MV-4-11 (cell line): ENCODE data around the gene SRGAP3.

Experiments
- DNase-seq: peaks from one replicate; lab custom pipeline; 2025; lab: John Stamatoyannopoulos, UW

The SRGAP3 gene

DNA sequence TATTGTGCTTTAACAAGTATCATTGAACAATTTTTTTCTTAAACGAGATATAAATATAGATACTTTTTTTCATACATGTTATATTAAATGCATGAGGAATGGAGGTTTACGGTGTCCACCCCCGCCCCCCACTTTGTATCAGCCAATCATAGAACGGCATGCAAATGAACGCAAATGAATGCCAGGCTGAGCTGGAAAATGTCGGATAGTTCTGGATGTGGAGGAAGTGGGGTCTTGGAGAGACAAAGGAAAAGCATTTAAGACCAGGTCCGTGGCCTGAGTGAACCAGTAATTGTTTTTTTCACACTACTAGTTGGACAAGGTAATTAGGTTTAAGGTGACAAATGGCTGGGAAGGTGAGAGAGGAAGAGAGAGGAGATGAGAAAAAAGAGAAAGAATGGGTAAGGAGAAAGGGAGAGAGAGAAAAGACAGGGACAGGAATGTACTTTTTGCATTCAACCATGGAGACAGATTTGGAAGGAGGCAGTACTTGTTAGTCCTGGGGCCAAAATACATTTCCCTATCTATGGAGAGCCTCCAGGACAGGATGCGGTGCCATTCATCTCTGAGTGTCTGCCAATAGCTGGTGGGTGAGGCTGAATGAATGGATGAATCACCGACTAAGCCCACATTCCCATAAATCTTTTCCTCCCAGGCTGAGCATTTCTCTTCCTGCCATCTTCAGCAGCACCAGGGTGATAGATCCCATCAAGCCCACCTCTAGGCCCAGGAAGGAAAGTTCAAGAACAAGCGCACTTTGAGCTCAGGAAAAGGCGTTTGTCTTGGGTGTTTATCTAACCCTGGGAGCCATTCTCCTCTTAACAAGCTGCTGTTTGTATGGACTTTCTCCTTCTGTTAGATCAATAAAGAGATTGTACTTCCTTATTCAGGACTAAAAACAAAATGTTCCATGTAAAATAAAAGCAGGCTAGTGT lies 284.7 kb downstream of the SRGAP3 start:
- no peak for DNase-seq

GRCh38 chr3:8963137-8963853 lies 286.2 kb downstream of the SRGAP3 start, which contains the start of gene RAD18:
RAD18 (minus strand) TSS chr3:8963472; CDS start chr3:8963385, 87 bp downstream.
- peak; percentile 83 for DNase-seq

GRCh38 chr3:8962226-8962861 lies 287.1 kb downstream of the SRGAP3 start:
- DNase-seq = no peak

DNA sequence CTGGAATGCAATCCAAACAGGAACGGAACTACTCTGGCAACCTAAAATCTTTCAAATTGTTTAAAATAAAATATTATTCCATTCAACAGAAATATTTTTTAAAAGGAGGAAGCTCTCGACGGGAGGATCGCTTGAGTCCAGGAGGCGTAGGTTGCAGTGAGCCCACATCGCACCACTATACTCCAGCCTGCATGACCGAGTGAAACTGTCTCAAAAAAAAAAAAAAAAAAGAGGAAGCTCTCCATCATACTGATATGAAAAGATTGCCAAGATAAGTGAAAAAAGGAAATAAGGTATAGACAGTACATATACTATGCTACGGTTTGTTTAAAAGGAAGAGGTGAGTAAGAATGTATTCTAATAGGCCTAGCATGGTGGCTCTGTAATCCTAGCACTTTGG lies 289.8 kb downstream of the SRGAP3 start:
- peak; percentile 80 for DNase-seq

GRCh38 chr3:8954938-8955763 lies 294.3 kb downstream of the SRGAP3 start:
- DNase-seq = peak; percentile 75

GRCh38 chr3:8953313-8953712 lies 296.1 kb downstream of the SRGAP3 start:
- DNase-seq = no peak

- DNase-seq = no peak
Measured at GRCh38 chr3:8952130-8952529, 297.3 kb downstream of the SRGAP3 start.

GRCh38 chr3:8945890-8946600 lies 303.4 kb downstream of the SRGAP3 start:
- DNase-seq = peak; percentile 20

DNA sequence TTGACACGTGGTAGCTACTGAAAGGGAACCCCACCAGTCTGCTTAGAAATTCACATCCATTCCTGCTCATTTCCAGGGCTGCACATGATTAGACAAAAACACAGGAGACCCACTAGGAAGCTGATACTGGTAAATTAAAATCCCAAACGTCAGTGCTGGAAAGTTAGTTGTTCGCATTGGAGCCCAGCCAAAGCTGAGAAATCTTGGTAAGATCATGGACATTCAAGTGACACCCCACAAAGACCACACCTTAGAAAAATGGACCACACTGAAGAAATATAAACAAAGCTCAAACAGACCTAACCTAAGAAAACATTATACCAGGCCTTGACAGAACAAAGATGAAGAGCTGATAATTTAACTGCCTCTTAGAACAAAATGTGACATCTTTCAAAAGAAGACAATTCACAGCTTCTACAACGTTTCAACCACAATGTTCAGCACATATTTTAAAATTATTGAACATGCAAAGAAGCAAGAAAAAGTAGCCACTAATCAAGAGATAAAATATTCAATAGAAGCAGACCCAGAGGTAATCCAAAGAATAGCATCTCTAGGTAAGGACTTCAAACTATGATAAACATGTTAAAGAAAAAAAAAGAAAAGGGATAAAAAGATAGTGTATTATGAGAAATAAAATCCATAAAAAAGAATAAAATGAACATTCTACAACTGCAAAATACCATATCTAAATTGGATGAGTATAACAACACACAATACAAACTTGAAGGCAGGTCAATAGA lies 306.5 kb downstream of the SRGAP3 start:
- DNase-seq = no peak

DNA sequence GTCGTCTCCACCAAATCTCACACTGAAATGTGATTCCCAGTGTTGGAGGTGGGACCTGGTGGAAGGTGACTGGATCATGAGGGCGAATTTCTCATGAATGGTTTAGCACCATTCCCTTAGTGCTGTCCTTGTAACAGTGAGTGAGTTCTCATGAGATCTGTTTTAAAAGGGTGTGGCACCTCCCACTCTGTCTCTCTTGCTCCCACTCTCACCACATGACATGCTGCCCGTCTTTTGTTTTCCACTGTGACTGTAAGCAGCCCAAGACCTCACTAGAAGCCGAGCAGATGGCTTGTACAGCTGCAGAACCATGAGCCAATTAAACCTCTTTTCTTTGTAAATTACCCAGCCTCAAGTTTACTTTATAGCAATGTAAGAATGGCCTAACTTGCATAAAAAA lies 307.3 kb downstream of the SRGAP3 start:
- no peak for DNase-seq

GRCh38 chr3:8938021-8938420 lies 311.4 kb downstream of the SRGAP3 start:
- DNase-seq = peak; percentile 22

- DNase-seq = no peak
Measured at GRCh38 chr3:8937064-8938020, 312.1 kb downstream of the SRGAP3 start.

- no peak for DNase-seq
Measured at GRCh38 chr3:8932507-8932906, 316.9 kb downstream of the SRGAP3 start.

DNA sequence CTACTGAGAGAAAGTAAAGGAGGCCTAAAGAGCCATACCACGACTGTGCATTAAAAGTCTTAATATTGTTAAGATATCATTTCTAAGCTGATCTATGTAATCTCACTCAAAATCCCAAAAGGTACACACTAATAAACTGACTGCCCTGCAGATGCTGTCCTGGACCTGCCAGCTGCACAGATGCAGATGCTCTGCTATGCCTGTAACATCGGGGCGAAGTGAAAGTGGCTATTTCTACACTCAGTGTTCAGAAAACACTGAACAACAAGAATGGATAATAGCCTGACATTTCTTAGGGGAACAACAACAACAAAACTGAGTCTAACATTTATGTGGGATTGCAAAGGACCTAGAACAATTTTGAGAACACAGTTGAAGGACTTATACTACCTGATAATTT lies 318.1 kb downstream of the SRGAP3 start:
- DNase-seq = no peak
